PC-9 (cell line): Measurements from ENCODE around the gene BCAS3.

Source experiments
- EZH2 ChIP-seq: fragments of 200-600 bp; sonication (generic); IDR thresholded peaks from 2 replicates; pipeline ENCODE4 v1.8.0; 2017; ENCODE audit warnings: antibody characterized with exemption, low read depth
- TF ChIP-seq, protein P1 (sequence below): fragments of 200-600 bp; sonication (generic); conservative IDR thresholded peaks from 2 replicates; pipeline ENCODE4 v1.6.1; 2017; ENCODE audit warnings: mixed run types, antibody characterized with exemption, mild to moderate bottlenecking, moderate library complexity

DNA sequence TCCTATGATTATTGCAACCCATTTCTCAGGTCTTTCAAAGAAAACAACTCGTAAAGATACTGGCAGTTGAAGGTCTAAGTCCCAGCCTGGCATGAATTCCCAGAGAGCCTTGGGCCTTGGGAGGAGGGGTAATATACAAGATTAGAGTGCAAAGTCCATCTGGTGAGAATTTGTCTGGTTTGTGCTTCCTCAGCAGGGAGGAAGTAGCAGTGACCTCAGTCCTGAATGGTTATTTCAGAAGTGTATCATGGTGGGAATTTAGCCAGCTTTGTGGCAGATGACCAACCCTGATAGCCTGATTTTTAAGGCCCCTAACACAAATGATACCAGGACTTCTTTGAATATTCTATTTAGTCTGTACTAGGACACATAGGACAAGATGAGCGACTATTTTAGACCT is 570.7 kb downstream of the BCAS3 start:
- no peak for TF ChIP-seq EZH2
- TF ChIP-seq, protein P1, sequence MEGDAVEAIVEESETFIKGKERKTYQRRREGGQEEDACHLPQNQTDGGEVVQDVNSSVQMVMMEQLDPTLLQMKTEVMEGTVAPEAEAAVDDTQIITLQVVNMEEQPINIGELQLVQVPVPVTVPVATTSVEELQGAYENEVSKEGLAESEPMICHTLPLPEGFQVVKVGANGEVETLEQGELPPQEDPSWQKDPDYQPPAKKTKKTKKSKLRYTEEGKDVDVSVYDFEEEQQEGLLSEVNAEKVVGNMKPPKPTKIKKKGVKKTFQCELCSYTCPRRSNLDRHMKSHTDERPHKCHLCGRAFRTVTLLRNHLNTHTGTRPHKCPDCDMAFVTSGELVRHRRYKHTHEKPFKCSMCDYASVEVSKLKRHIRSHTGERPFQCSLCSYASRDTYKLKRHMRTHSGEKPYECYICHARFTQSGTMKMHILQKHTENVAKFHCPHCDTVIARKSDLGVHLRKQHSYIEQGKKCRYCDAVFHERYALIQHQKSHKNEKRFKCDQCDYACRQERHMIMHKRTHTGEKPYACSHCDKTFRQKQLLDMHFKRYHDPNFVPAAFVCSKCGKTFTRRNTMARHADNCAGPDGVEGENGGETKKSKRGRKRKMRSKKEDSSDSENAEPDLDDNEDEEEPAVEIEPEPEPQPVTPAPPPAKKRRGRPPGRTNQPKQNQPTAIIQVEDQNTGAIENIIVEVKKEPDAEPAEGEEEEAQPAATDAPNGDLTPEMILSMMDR = no peak
